HUES64 (cell line): ENCODE results near the gene ARHGEF7.

Experiments used
- H3K27ac ChIP-seq: 2 replicates; pipeline ENCODE4 v1.7.0; 2013; ENCODE audit warnings: low read depth, low read length, inconsistent platforms
- H3K27me3 ChIP-seq: 2 replicates; pipeline ENCODE4 v1.6.1; 2013; ENCODE audit warnings: mild to moderate bottlenecking, low read length; ENCODE audit not compliant: insufficient read depth
- H3K36me3 ChIP-seq: 2 replicates; pipeline ENCODE4 v1.6.1; 2013; ENCODE audit warnings: mild to moderate bottlenecking, low read length; ENCODE audit not compliant: insufficient read depth
- H3K4me1 ChIP-seq: 2 replicates; pipeline ENCODE4 v1.6.1; 2013; ENCODE audit warnings: mild to moderate bottlenecking, low read length, moderate library complexity; ENCODE audit not compliant: insufficient read depth
- H3K4me3 ChIP-seq: 2 replicates; pipeline ENCODE4 v1.5.1; 2013; ENCODE audit warnings: mild to moderate bottlenecking, low read length, moderate library complexity
- H3K9ac ChIP-seq: 2 replicates; pipeline ENCODE4 v1.6.1; 2013; ENCODE audit warnings: mild to moderate bottlenecking, low read depth, low read length
- H3K9me3 ChIP-seq: 2 replicates; pipeline ENCODE4 v1.6.1; 2013; ENCODE audit warnings: low read depth, low read length; ENCODE audit not compliant: insufficient read depth
- WGBS: fragments of 150-250, 120-280 bp; methylation state at CpG from one replicate; pipeline ENCODE4 v1.1.7; 2013; ENCODE audit warnings: missing lambda C conversion rate; 5-methylcytosine and 5-hydroxymethylcytosine counted together

The ARHGEF7 gene

DNA sequence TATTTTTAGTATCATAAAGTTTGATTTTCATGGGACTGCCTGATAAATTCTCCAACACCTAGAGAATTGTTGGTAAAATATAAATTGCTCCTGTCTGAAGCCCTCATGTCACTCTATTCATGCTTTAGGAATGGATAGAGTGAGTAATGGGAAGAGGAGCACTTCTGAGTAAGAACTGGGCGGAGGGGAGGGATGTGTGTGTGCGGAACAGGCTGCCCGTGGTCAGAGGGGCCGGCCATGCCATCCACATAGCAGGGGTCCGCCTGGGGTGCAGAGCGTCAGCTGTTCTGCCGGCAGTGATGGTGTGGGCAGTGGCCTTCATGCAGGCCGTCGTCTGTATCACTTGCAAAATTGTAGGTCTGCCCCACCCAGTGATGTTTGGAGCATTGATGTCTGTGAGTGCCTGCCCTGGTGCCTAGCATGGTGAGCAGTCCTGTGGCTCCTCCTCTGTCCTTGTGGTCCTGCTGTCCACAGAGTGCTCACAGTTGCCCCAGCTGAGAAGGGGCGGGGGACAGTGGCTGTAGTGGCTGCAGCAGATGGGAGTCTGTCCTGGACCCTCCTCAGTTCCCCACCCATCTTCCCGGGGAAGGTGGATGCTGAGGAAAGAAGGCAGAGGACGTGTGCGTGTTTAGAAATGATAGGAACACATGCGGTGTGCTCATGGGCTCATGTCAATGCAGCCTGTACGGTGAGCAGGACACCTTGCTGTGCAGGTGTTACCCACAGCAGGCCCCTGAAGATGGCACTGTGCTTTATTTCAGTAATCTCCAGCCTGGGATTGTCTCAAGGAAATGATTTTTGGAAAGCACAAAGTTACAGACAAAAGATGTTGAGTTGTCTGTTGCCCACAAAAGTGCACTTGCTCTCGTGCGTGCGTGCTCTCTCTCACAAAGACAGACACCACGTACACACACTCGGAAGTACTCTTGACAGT lies 155.9 kb downstream of the ARHGEF7 start:
- Histone ChIP-seq H3K27ac (no peak overlapping the region), H3K36me3 (peaks cover 71% of the 10 kb centered on the region), H3K4me3 (no peak overlapping the region), H3K9me3 (no peaks in the 10 kb centered on the region), H3K27me3 (no peaks in the 10 kb centered on the region), H3K9ac (no peak overlapping the region), H3K4me1 (0 out of 2 replicates have a peak, but pooled peaks cover 2% of the 10 kb centered on the region)
- WGBS: 94% methylated on average over 20 of the region's 20 CpGs

DNA sequence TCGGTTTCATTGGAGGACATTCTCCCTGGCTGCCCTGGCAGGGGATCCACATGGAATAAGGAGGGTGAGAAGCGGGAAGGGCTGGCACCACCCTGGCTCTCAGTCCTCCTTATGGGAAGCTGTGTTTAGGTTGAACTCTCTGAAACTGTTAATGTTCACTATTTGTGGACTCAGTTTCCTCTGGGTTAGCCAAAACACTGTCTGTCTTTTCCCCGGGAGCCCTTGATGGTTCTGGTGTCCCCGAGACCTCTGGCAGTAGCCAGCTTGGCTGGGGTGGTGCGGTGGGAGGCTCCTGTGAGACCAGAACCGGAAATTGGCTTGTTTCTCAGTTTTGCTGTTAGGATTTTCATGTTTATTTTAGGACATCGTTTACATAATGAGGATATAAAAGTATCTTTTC lies 157.0 kb downstream of the ARHGEF7 start:
- Histone ChIP-seq H3K27ac (no peak overlapping the region), H3K4me3 (no peak overlapping the region), H3K27me3 (no peaks in the 10 kb centered on the region), H3K4me1 (no peaks in the 10 kb centered on the region), H3K36me3 (peaks cover 81% of the 10 kb centered on the region), H3K9ac (no peak overlapping the region), H3K9me3 (no peaks in the 10 kb centered on the region)
- 93% methylated on average over 7 of the region's 7 CpGs for WGBS

DNA sequence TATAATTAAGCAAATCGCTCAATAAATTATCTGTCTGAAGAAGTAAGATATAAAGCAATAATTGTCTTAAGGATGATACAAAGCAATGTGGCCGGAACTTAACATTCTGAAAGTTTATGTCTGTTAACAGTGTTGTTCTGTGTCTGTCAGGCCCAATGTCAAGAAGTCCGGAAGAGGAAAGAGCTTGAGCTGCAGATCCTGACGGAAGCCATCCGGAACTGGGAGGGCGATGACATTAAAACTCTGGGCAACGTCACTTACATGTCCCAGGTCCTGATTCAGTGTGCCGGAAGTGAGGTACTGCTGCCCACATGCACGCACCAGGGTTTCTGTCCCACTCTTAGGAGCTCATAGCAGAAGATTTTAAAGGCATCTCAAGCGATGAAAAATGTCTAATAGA lies 160.3 kb downstream of the ARHGEF7 start:
- H3K36me3 ChIP-seq: peaks cover 80% of the 10 kb centered on the region
- H3K9ac ChIP-seq: no peak overlapping the region

DNA sequence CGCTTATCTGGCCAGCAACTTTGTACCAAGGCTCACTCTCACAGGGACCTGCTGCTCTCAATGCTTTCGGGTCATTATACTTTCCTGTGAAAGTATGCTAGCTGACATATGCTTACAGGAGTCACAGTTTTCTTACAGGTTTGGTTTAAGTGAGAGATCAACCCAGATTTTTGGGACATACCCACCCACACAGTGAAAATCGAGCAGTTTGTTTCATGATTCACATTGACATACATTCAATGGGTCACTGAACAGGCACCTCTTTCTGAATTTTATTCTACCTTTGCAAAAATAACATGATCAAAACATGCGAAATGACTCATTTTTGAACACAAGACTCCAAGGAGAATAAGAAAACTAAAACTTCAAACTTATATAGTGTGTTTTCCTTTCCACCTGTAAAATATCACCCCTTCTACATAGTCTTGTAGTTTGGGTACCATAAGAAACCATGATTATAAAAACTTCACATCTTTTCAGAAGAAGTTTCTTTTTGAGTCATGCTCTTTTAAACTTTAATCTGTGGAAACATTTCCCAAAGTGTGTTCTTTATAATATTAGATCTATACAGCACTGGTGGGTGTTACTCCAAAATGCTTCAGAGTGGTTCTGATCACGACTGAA lies 161.0 kb downstream of the ARHGEF7 start:
- Histone ChIP-seq H3K27me3 (no peaks in the 10 kb centered on the region), H3K27ac (no peak overlapping the region), H3K4me3 (no peak overlapping the region), H3K36me3 (peaks cover 87% of the 10 kb centered on the region), H3K9ac (no peak overlapping the region), H3K4me1 (no peaks in the 10 kb centered on the region), H3K9me3 (no peaks in the 10 kb centered on the region)
- WGBS: 96% methylated on average over 5 of the region's 5 CpGs

More for the DNA sequence above, 160.3 kb downstream of the ARHGEF7 start:
- no peak overlapping the region for H3K4me3 ChIP-seq
- WGBS: 98% methylated on average over 10 of the region's 10 CpGs
- H3K4me1 ChIP-seq: no peaks in the 10 kb centered on the region
- H3K27ac ChIP-seq: no peak overlapping the region
- no peaks in the 10 kb centered on the region for H3K9me3 ChIP-seq
- H3K27me3 ChIP-seq: no peaks in the 10 kb centered on the region

DNA sequence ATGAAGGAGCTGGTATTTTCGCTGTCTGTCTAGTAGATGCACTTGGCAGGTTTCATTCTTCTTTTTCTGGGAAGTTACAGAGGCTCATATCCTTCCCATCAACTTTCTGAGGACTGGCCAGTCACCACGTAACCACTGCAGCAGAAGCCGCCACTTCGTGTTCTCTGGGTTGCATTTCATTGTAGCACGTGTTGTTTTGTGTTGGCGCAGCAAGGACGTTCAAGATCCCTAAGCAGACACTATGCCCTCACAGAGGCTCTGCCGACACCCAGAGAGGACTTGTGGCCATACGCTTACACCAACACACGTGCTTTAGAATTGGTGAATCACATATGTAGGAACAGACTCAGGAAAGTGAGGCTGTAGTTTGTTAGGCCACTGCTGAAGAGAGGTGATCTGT lies 163.1 kb downstream of the ARHGEF7 start:
- Histone ChIP-seq H3K27me3 (no peaks in the 10 kb centered on the region), H3K36me3 (peaks cover 91% of the 10 kb centered on the region), H3K4me3 (no peak overlapping the region), H3K27ac (no peak overlapping the region), H3K9me3 (no peaks in the 10 kb centered on the region), H3K4me1 (no peaks in the 10 kb centered on the region), H3K9ac (no peak overlapping the region)
- WGBS: 97% methylated on average over 10 of the region's 10 CpGs

DNA sequence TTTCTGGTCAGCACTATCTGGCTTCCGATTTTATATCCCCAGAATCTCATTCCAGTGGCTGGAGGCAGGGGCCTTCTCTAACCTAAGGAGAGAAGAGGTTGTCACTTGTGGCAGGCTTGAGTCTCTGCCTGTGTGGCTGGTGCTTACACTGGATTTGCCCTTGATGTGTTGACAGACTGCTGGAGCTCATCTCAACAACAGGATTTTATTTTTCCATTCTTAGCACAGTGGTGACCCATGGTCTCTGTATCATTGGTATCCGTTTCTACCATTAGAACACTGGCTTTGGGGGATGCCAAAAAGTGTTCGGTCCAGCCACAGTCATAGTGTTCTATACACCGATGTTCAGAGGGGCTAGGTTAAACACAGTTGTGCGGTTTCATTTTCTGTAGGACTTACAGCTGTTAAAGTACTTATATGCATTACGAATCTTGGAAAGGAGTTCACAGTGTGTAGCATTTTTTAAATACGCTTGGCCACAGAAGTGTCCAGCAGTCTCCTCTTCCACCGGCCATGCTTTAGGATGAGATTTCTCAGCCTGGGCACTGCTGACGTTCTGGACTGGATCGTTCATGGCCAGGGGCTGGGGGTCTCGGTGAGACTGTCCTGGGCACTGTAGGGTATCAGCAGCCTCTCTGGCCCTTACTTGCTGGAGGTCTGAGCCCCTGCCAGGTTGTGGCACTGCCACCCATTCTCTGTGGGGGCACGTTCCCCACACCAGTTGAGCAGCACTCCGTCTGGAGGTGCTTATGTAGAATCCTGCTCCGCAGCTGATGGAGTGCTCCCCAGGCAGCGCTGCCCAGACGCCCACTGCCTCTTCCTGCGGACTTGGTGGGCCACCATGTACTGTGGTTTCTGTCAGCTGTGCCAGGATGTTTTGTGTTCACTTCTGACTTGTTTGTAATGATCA lies 163.9 kb downstream of the ARHGEF7 start:
- Histone ChIP-seq H3K9me3 (no peaks in the 10 kb centered on the region), H3K4me3 (no peak overlapping the region), H3K27me3 (no peaks in the 10 kb centered on the region), H3K9ac (no peak overlapping the region), H3K4me1 (no peaks in the 10 kb centered on the region), H3K27ac (no peak overlapping the region), H3K36me3 (peaks cover 91% of the 10 kb centered on the region)
- 96% methylated on average over 17 of the region's 17 CpGs for WGBS

DNA sequence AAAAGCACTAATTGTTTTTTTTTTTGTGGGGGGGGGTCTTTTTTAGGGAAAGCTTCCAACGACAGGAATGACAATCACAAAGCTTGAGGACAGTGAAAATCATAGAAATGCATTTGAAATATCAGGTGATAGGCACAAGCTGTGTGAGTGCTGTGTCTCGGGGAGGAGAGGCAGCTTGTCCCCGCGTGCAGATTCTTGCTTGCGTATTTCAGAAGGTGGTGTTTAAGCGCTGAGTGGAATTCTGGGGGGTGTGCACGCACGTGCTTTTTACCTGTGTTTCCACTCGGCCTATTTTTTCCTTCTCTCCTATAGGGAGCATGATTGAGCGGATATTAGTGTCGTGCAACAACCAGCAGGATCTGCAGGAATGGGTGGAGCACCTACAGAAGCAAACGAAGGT lies 165.1 kb downstream of the ARHGEF7 start:
- 94% methylated on average over 12 of the region's 12 CpGs for WGBS
- Histone ChIP-seq H3K27ac (no peak overlapping the region), H3K9ac (no peak overlapping the region), H3K9me3 (no peaks in the 10 kb centered on the region), H3K4me3 (no peak overlapping the region), H3K27me3 (no peaks in the 10 kb centered on the region), H3K4me1 (no peaks in the 10 kb centered on the region), H3K36me3 (peaks cover 91% of the 10 kb centered on the region)

DNA sequence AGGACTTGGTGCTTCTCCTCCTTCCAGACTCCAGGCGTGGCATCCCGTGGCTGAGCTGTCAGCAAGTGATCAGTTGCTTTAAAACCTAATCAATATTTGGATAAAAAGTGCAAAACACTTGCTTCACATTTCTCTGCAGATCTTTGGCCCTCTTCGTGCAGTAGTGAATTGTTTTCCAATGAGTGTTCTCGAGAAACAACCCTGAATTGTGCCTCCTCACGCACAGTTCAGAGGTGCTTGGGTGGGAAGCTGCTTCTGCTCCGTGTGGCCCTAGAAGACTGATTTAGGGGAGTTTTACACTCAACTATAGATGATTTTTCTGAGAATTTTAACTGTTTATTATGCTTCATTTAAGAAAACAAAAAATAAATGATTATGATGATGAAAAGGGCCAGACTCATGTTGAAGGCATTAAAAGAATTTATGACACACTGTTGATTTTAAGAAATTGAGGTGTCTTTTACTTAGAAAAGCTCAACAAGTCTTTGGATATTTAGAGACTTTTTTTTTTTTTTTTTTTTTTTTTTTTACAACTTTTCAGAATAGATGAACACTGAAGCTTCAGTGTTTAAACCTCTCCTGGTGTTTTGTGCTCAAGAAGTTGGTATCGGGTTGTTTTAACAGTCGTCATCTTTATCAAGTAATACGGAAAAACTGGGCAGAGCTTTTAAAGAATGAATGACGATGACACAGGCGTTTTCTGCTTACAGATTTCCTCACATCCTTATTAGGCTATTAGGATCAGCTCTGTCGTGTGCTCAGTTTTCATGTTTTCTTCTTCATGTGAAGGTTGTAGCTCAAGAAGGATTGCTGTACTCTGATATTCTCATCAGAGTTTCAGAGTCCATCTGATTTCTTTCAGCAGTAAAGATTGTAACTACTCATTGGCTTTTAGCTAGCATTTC lies 165.8 kb downstream of the ARHGEF7 start:
- no peaks in the 10 kb centered on the region for H3K27me3 ChIP-seq
- WGBS: 96% methylated on average over 12 of the region's 12 CpGs
- no peaks in the 10 kb centered on the region for H3K9me3 ChIP-seq
- H3K27ac ChIP-seq: no peak overlapping the region
- H3K4me3 ChIP-seq: no peak overlapping the region
- peaks cover 91% of the 10 kb centered on the region for H3K36me3 ChIP-seq
- H3K4me1 ChIP-seq: no peaks in the 10 kb centered on the region
- H3K9ac ChIP-seq: no peak overlapping the region

DNA sequence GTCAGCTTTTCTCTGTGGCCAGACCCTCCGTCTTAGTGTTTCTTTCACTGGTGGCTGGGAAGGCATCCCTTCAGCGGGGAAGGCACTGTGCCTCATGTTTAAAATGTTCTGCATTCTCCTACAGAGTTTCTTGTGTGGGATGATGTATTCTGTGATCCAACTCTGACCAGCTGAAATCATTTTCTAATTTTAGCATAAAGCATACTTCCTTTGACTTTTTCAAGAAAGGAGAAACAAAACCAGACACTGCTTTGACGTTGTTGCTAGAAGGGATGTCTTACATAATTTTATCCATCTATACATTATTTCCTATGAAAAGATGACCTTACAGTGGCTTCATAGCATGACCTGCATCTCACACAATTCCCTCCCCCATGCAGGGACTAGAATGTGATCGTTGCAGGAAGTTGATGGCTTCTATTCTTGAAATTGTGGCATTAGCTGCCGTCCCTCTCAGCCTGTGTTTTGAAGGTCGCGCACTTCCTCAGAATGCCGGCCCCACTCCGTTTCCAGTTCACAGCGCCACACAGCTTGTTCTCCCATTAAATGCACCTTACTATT lies 166.7 kb downstream of the ARHGEF7 start:
- H3K27me3 ChIP-seq: no peaks in the 10 kb centered on the region
- no peak overlapping the region for H3K27ac ChIP-seq
- no peaks in the 10 kb centered on the region for H3K9me3 ChIP-seq
- 96% methylated on average over 10 of the region's 10 CpGs for WGBS
- no peak overlapping the region for H3K4me3 ChIP-seq
- H3K4me1 ChIP-seq: no peaks in the 10 kb centered on the region
- no peak overlapping the region for H3K9ac ChIP-seq
- peaks cover 91% of the 10 kb centered on the region for H3K36me3 ChIP-seq

DNA sequence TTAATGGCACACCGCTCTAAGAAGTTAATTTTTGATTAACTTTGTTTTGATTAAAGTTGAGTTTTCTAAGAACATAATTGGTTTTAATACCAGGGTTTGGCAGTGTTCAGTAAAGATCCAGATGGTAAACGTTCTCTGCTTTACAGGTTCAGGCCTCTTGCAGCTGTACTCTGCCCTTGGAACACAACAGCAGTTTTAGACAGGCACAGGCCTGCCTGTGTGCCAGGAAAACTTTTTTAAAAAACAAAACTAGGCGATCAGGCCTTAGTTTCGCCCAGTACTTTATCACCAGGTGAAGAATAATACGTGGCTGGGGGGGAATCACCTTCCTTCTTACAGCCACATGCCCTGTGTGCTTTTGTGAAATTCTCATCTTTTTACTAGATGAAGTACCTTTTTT lies 167.3 kb downstream of the ARHGEF7 start:
- H3K9ac ChIP-seq: no peak overlapping the region
- H3K9me3 ChIP-seq: no peaks in the 10 kb centered on the region
- peaks cover 89% of the 10 kb centered on the region for H3K36me3 ChIP-seq
- no peak overlapping the region for H3K4me3 ChIP-seq
- H3K4me1 ChIP-seq: no peaks in the 10 kb centered on the region
- 96% methylated on average over 5 of the region's 5 CpGs for WGBS
- no peak overlapping the region for H3K27ac ChIP-seq
- H3K27me3 ChIP-seq: no peaks in the 10 kb centered on the region
